ENCODE measurements around the gene NPAS3. TPM values are rescaled to one million over a fixed set of nuclear protein-coding genes. Genes with fewer than 3 reads are reported as not detected.

NPAS3 gene
- total RNA-seq, 4 donors from 2014 or later: 1.5 to 12.3 (median 3.4) TPM

DNA sequence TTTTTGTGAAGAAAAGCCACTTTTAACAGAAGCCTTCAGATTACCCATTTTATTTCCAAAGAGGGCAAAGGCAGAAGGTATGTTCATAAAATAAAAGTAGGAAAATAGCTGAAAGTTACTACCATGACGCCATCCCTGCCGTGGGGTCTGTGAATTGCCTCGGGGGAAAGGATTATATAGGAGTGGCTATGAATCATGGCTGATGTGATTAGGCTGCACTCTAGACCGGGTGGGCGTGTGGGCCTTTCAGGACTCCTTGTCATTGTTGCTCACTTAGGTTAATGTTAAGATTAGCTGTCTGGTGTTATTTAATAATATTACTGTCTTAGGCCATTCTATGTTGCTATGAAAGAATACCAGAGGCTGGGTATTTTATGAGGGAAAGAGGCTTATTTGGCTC is 816.7 kb downstream of the NPAS3 start:
- H3K36me3 ChIP-seq: no peaks in the 10 kb centered on the region
- DNase-seq (ENCODE audit: low spot score in 2 of 2): no peak
- no peaks in the 10 kb centered on the region for H3K4me1 ChIP-seq
- WGBS, 2 donors: 80 to 90% methylated on average over 5 of the region's 5 CpGs
- TF ChIP-seq, protein P1, sequence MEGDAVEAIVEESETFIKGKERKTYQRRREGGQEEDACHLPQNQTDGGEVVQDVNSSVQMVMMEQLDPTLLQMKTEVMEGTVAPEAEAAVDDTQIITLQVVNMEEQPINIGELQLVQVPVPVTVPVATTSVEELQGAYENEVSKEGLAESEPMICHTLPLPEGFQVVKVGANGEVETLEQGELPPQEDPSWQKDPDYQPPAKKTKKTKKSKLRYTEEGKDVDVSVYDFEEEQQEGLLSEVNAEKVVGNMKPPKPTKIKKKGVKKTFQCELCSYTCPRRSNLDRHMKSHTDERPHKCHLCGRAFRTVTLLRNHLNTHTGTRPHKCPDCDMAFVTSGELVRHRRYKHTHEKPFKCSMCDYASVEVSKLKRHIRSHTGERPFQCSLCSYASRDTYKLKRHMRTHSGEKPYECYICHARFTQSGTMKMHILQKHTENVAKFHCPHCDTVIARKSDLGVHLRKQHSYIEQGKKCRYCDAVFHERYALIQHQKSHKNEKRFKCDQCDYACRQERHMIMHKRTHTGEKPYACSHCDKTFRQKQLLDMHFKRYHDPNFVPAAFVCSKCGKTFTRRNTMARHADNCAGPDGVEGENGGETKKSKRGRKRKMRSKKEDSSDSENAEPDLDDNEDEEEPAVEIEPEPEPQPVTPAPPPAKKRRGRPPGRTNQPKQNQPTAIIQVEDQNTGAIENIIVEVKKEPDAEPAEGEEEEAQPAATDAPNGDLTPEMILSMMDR (IDR thresholded peaks at IDR 0.05): no peak
- TF ChIP-seq POLR2A (IDR thresholded peaks at IDR 0.05) (no peak), EP300 (IDR thresholded peaks at IDR 0.05) (no peak)
- no peaks in the 10 kb centered on the region for H3K9me3 ChIP-seq
- no peak overlapping the region for H3K4me3 ChIP-seq
- no peak overlapping the region for H3K27ac ChIP-seq
- H3K27me3 ChIP-seq: no peaks in the 10 kb centered on the region

DNA sequence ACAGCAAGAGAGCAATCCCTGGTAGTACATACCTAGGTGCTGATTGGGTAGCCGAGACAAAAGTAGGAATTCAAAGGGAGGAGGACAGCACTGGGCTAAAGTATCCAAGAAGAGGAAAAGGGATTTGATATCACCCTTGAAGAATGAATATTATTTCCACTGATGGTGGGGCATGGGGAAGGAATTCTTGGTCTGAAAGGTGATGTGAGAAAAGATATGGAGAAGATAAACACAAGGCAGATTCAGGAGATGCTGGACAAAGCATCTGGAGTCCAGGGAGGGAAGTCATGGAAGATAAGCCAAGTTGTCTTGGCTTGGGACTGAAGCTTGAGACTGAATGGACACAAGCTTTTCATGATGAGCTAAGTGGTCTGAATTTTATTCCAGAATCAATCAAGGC is 818.2 kb downstream of the NPAS3 start:
- Histone ChIP-seq H3K4me3 (no peak overlapping the region), H3K27ac (no peak overlapping the region), H3K36me3 (no peaks in the 10 kb centered on the region), H3K4me1 (no peaks in the 10 kb centered on the region), H3K9me3 (no peaks in the 10 kb centered on the region), H3K27me3 (no peaks in the 10 kb centered on the region)
- DNase-seq (ENCODE audit: low spot score in 2 of 2): no peak
- 0 to 97% methylated on average over 1 of the region's 1 CpG for WGBS, 2 donors
- no peak for TF ChIP-seq POLR2A (IDR thresholded peaks at IDR 0.05)
- TF ChIP-seq EP300 (IDR thresholded peaks at IDR 0.05): no peak
- TF ChIP-seq, protein P1 (IDR thresholded peaks at IDR 0.05): no peak

DNA sequence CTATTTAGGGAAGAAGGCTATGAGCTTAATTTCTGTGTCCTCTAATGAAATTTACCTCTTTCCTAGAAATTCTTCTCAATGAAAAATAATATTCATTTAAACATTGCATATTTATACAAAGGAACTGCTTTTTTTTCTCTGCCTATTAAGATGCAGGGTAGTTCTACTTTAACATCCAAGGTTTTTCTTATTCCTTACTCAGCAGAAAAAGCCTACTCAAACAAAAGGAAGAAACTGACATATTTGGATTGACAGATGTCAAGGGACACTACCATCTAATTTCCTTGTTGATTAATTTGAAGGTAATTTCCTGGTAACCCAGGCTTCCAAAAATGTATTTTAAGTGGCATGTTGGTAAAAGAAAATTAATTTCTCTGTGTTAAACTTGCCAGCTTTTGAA is 819.9 kb downstream of the NPAS3 start:
- Histone ChIP-seq H3K27ac (no peak overlapping the region), H3K36me3 (no peaks in the 10 kb centered on the region), H3K4me1 (peaks cover 0 to 5% (median 0%) of the 10 kb centered on the region in 4 donors), H3K9me3 (no peaks in the 10 kb centered on the region), H3K27me3 (no peaks in the 10 kb centered on the region), H3K4me3 (no peak overlapping the region)
- no peak for DNase-seq (ENCODE audit: low spot score in 2 of 2)
- TF ChIP-seq, protein P1 (IDR thresholded peaks at IDR 0.05): no peak
- TF ChIP-seq POLR2A (IDR thresholded peaks at IDR 0.05): no peak
- TF ChIP-seq EP300 (IDR thresholded peaks at IDR 0.05): no peak

DNA sequence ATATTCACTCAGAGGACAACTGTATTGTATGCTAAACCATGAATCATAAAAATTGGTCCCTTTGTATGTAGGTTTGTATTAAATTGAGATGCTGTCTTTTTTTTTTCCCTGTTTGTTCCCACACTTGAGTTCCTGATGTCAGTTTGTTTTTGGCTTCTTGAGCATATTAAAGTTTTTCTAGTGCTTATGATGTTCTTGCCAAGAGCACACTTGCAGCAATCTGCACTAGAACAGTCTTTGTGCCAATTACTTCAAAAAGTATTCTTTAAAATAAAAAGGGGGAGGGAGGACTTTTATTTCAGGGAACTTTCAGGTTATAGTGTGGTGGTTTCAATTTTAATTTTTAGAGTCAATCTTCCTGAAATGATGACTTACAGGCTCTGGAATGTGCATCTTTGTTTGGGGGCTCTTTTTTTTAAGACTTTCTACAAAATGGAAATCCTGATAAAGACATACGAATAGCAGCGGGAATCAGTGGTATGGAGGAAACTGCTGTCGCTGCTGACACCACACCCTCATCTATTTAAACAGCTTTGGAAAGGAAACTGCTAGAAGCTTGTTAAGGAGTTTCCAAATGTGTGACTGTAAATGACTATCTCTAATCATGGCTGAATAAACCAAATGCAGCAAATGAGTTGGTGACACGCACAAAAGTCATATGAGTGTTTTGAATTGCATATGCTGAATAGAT is 823.6 kb downstream of the NPAS3 start:
- H3K27me3 ChIP-seq: no peaks in the 10 kb centered on the region
- H3K4me3 ChIP-seq: no peak overlapping the region
- H3K4me1 ChIP-seq: peaks cover 0 to 9% (median 0%) of the 10 kb centered on the region in 4 donors
- TF ChIP-seq, protein P1 (IDR thresholded peaks at IDR 0.05): no peak
- TF ChIP-seq POLR2A (IDR thresholded peaks at IDR 0.05) (no peak), EP300 (IDR thresholded peaks at IDR 0.05) (no peak)
- no peaks in the 10 kb centered on the region for H3K36me3 ChIP-seq
- WGBS, 2 donors: 38 to 41% methylated on average over 4 of the region's 4 CpGs
- no peaks in the 10 kb centered on the region for H3K9me3 ChIP-seq
- DNase-seq (ENCODE audit: low spot score in 2 of 2): no peak
- H3K27ac ChIP-seq: no peak overlapping the region

DNA sequence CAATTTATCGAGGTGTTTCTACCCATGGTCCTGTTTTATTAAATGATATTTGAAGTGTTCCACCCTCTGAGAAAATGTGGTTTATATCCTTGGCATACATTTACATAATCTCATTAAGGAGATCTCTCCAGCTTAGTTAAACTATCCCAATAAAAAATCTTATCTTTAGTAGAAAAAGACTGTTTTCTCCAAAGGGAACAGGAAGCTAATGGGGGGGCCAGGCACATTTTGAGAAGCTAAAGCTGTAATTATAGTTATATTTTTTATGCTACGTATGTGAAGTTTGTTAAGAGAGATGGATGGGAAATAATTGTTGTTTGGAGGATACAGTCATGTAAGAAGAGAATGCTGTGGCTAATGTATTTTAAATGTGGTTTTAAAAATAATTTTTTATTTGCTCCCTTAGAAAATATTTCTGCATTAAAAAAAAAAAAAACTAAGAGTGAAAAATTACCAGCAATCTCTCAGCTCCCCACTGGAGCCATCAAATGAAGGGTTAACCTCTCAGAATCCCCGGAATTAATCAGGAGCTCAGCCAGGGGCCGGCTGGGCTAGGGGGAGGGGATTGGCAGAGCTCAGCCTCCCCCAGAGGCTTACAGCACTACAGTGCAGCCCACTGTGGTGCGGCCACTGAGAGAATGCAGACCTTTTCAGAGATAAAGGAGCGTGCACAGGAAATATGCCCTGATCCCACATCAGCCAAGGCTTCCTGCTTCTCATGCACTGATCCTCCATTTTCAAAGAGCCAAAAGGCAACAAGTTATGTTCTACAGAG is 826.4 kb downstream of the NPAS3 start:
- 16 to 19% methylated on average over 6 of the region's 6 CpGs for WGBS, 2 donors
- DNase-seq (ENCODE audit: low spot score in 2 of 2): no peak
- Histone ChIP-seq H3K4me1 (peaks cover 0 to 22% (median 0%) of the 10 kb centered on the region in 4 donors), H3K27ac (no peak overlapping the region), H3K9me3 (no peaks in the 10 kb centered on the region), H3K4me3 (no peak overlapping the region), H3K36me3 (no peaks in the 10 kb centered on the region), H3K27me3 (no peaks in the 10 kb centered on the region)
- TF ChIP-seq EP300 (IDR thresholded peaks at IDR 0.05) (no peak), POLR2A (IDR thresholded peaks at IDR 0.05) (no peak)
- TF ChIP-seq, protein P1 (IDR thresholded peaks at IDR 0.05): no peak

Data from tibial nerve (tissue), 4 donors.